Astrocyte of the hippocampus (primary cell): ENCODE data around the gene NCOA7.

Experiments
- DNase-seq: peaks from one replicate; pipeline ENCODE4 v3.0.0; 2011; ENCODE audit warnings: low read depth, low spot score

The NCOA7 gene

DNA sequence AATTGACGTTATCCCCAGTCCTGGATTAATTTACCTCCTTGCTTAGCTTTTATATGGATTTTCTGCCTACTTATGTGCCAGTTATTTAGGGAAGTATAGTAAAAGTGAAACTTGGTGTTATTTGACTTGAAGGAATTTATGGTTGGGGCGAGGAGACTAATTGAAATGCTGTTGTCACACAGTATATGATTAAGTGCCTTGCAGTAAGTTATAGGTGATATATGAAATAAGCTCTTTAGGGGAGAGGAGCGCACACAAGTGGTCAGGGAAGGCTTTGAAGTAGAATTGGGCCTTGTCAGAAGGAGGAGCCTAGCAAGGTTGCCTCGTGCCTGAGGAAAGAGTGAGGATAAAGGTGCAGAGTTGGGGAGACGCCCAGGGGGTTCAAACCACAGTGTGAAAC lies 20.5 kb downstream of the NCOA7 start:
- DNase-seq, result no peak

GRCh38 chr6:125812394-125813292 lies 21.9 kb downstream of the NCOA7 start:
- DNase-seq, result peak; percentile 95

GRCh38 chr6:125814481-125814880 lies 23.7 kb downstream of the NCOA7 start:
- no peak for DNase-seq

DNA sequence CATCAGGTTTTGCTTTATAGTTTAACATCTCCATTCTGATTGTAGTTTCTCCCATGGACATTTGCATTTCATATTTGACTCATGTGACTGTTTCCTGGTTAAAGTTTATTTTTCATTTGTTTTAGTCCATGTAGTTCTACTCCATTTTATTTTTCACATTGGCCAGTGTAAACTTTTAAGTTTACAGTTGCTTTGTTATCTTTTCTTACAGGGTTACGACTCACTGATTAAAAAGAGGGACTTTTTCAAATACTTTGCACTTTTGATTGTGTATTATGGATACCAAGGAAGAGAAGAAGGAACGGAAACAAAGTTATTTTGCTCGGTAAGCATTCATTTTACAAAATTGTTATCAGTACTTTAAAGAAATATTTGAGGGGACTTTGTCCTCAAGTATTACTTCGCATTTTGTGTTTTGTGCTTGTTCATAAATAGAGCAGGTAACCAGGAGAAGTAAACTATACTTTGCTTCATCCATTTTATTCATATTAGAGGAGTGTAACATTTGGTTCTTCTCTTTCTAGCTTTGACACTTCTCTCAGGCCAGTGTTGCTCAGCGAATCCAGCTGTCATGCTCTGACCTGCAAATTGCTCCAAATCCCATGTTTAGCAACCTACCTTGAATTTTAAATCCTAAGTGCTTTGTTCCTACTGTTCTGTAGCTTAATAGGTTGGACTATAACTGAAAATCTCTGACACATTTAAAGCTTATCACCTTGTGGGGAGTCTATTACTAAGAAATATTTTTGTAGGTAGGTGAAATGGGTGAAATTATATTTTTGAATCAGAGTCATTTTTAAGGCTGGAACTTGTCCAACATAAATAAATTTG lies 24.5 kb downstream of the NCOA7 start:
- no peak for DNase-seq

- DNase-seq, result no peak
Measured at GRCh38 chr6:125816828-125817280, 26.1 kb downstream of the NCOA7 start.

GRCh38 chr6:125818225-125818657 lies 27.5 kb downstream of the NCOA7 start:
- DNase-seq, result no peak

DNA sequence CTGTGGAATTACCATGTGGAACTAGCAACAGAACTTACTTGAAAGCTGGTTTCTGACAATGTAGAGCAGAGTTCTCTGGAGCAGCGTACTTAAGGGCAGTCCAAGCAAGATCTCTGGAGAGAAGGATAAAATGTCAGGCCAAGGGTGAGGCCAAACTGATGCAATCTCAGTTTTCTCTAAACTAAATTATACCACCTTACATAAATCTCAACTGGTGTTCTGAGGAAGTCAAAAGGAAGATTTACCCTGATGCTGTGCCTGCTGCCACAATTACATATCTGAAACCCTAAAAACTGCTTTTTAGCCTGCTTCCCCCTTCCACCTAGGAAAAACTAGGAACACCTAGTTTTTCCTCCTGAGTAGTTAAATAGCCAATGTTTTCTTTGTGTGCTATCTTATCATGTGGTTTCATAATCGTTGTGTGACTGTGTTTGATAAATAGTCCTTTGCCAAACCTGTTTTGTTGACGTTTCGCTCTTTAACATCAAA lies 28.1 kb downstream of the NCOA7 start:
- DNase-seq, result no peak

- no peak for DNase-seq
Measured at GRCh38 chr6:125819535-125820326, 29.0 kb downstream of the NCOA7 start.

GRCh38 chr6:125821825-125822281 lies 31.1 kb downstream of the NCOA7 start:
- DNase-seq, result no peak

GRCh38 chr6:125823180-125823579 lies 32.4 kb downstream of the NCOA7 start:
- no peak for DNase-seq

GRCh38 chr6:125824946-125825771 lies 34.4 kb downstream of the NCOA7 start:
- no peak for DNase-seq

DNA sequence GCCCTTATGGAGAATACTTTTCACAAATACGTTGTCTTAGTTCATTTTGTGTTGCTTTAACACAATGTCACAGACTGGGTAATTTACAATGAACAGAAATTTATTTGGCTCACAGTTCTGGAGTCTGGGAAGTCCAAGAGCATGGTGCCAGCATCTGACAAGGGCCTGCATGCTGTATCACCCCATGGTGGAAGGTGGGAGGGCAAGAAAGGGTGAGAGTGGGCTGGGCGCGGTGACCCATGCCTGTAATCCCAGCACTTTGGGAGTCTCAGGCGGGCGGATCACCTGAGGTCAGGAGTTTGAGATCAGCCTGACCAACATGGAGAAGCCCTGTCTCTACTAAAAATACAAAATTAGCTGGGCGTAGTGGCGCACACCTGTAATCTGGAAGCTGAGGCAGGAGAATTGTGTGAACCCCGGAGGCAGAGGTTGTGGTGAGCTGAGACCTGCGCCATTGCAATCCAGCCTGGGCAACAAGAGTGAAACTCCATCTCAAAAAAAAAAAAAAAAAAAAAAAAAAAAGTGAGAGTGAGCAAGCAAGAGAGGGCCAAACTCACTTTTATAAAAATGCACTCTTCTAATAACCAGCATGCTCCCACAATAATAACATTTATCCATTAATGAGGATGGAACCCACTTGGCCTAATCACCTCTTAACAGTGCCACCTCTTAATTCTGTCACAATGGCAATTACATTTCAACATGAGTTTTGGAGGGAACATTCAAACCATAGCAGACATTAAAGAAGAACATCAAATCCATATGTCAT lies 36.1 kb downstream of the NCOA7 start:
- no peak for DNase-seq

DNA sequence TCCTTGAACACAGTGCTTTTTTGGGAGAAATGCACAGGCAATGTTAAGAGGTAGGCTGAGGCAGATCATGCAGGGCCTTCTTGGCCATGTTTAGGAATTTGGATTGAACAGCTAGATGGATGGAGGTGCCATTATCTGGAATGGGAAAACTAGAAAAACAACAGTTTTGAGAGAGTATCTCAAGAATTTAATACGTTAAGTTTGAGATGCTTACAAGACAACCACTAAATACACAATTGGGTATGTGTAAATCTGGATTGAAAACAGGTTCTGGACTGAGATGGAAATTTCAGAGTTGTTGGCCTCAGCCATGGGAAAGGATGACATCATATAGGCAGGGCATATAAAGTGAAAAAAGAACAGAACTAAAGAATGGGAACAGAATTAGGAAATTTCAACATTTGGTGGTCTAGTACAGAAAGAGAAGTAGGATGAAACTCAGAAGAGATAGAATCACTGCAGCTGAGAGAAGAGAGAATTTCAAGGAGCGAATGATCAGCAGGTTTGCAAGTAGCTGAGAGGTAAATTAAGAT lies 37.1 kb downstream of the NCOA7 start:
- no peak for DNase-seq

DNA sequence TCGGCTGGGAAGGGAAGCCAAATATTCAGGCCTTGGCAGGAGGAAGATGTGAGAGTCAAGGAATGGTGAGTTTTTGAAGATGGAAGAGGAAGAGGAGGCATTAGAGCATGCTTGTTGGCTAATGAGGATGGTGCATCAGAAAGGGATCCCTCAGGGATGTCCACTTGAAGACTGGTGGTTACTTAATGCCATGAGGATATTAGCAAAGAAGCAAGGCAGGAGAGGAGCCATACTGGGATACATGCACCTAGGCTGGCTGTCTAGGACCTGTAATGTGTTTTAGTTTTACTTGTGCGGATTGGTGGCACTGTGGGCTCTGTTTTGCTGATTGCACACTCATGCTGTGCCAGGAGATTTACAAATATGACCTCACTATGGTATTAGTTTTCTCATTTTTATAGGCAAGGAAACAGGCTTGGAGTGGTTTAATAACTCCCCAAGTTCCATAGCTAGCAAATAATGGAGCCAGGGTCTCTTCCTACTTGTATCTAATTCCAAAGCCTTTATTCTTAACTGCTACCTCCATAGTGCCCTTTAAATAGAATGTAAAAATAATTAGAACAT lies 37.8 kb downstream of the NCOA7 start:
- no peak for DNase-seq

GRCh38 chr6:125829433-125829832 lies 38.7 kb downstream of the NCOA7 start:
- DNase-seq, result no peak

DNA sequence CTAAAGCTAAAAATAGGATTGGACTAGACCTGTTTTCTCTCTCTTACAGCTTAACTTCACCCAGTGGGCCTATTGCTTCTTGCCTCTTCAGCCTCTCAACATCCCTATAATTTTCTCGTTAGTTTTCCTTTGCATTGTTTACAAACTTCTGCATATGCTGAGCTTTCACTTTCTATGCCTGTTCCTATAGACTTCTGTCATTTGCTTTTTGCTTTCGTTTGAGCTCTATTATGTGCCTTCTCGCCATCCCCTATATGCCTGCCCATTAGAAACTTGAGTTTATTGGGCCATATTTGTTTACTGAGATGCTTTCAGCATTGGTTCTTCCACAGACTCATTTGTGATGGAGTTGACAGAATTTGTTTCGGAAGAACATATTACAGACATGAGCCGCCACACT lies 40.9 kb downstream of the NCOA7 start:
- DNase-seq, result no peak

GRCh38 chr6:125832391-125833117 lies 41.8 kb downstream of the NCOA7 start:
- DNase-seq, result no peak

DNA sequence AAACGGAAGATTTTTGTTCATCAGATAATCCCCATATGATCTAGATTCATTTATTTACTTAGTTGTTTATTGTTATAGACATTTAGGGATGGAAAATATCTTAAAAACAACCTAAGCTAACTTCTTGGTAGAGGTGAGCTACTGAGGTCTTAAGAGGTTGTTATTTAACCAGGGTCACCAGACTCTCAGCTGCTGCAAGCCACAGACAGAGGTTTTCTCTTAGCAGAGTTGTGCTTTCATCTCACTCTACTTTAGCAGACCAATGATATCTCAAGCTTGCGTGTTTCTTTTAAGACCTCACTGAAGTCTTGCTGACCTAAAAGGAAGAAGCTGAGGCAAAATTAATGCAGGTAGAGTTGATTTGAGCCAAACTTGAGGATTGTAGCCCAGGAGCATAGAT lies 43.6 kb downstream of the NCOA7 start:
- no peak for DNase-seq
